Ovary (tissue), 9 donors: ENCODE measurements around the gene PDXK. TPM values are rescaled to one million over a fixed set of nuclear protein-coding genes. Genes with fewer than 3 reads are reported as not detected.
A peak's percentile ranks its signal among the peaks of the same experiment; 100 is the strongest.

ENCODE experiments used
- DNase-seq, 5 donors: peaks; one replicate each; pipeline ENCODE4 v3.0.0-alpha.2; 2019 to 2020
- H3K27ac ChIP-seq, 2 donors: fragments of 200-600 bp; one replicate each; pipeline versions ENCODE4 v1.5.1 to v1.8.0; 2019 to 2022
- H3K27me3 ChIP-seq: fragments of 200-600 bp; one replicate; pipeline ENCODE4 v1.8.0; 2022
- H3K36me3 ChIP-seq: fragments of 200-600 bp; sonication (generic); one replicate; pipeline ENCODE4 v1.5.1; 2019
- H3K4me1 ChIP-seq: one replicate; pipeline ENCODE4 v1.8.1; 2013; ENCODE audit warnings: mild to moderate bottlenecking, moderate library complexity; ENCODE audit not compliant: insufficient read depth
- H3K4me3 ChIP-seq: fragments of 200-600 bp; sonication (generic); one replicate; pipeline ENCODE4 v1.5.1; 2017
- H3K9me3 ChIP-seq, 2 donors: fragments of 200-600 bp in 1 of 2; sonication (generic) in 1 of 2; one replicate each; pipeline versions ENCODE4 v1.5.1 to v1.8.1; 2013 to 2019; ENCODE audit warnings: mild to moderate bottlenecking in 1 of 2, moderate library complexity in 1 of 2
- CTCF ChIP-seq, 3 donors: fragments of 450-650 bp in 2 of 3; fragments of 200-600 bp in 1 of 3; IDR thresholded peaks; one replicate each; pipeline versions ENCODE4 v1.5.1 to v1.8.0; 2016 to 2022; ENCODE audit warnings: antibody characterized with exemption in 3 of 3, mild to moderate bottlenecking in 1 of 3
- EP300 ChIP-seq: sonication (generic); formaldehyde crosslinking; IDR thresholded peaks from one replicate; pipeline ENCODE4 v1.6.1; 2017; ENCODE audit warnings: antibody characterized with exemption
- POLR2A ChIP-seq: fragments of 450-650 bp; IDR thresholded peaks from one replicate; pipeline ENCODE4 v1.6.1; 2017; ENCODE audit warnings: antibody characterized with exemption, mild to moderate bottlenecking, moderate library complexity
- WGBS, 3 donors: extraction: QIAGEN DNeasy Blood & Tissue Kit in 1 of 3; methylation state at CpG; one replicate each; pipeline versions ENCODE4 v1.1.5 to v1.1.7; 2013 to 2017; 5-methylcytosine and 5-hydroxymethylcytosine counted together
- intact Hi-C, 4 donors: fragments of 100-400 bp; cut with DNase I; formaldehyde crosslinking; loops; one replicate each; pipeline versions ENCODE4 v1.11.0 to v1.15.1; 2022 to 2023
- polyA plus RNA-seq, 2 donors: library from polyadenylated mRNA; stranded (reverse); fragments of 200-250 nt in 1 of 2; fragments of 350-450 nt in 1 of 2; fragmentation: Illumina TruSeq in 1 of 2; extraction: RNeasy Lipid Tissue Mini Kit (QIAGEN cat#74804) in 1 of 2; gene quantifications; one replicate each; pipeline ENCODE4 v1.2.3, GENCODE V29; 2013 to 2014
- total RNA-seq, 7 donors: library from RNA; depleted of rRNA in 2 of 7; stranded (reverse); fragments of >200 nt in 2 of 7; fragmentation: NEBNext Ultra II Directional in 3 of 7; extraction: Animal tissue kit (Norgen Biotek cat#: 25700) in 3 of 7; gene quantifications; one replicate each; pipeline versions ENCODE4 v1.1.0 to v1.2.4, GENCODE V29; 2016 to 2023
- donor health status: DM: no; HTN: no; CAD: no; lungs with moderate emphysema.
- donor health status: DM: no; HTN: no; CAD: no.
- donor health status: Bipolar disorder and iron deficiency.
- donor health status: DM: yes; HTN: yes; CAD: no.
- donor health status: DM: no; HTN: no; CAD: no.
- donor health status: DM: yes; HTN: yes; CAD: no.

The PDXK gene
- total and polyA plus RNA-seq, 9 donors: 19.9 to 125 (median 88.6) TPM

- TF ChIP-seq EP300 (no peak), POLR2A (no peak), CTCF (IDR thresholded peaks at IDR 0.05) (no peak)
- no peaks in the 10 kb centered on the region for H3K36me3 ChIP-seq
- intact Hi-C loops: loop anchor here in 1 of 4 donors (10.0 kb wide), 1 partner anchor 67 kb away; the partner anchor contains the start of gene AGPAT3
- no peak for DNase-seq
- no peaks in the 10 kb centered on the region for H3K9me3 ChIP-seq
- 79 to 87% (median 84%) methylated on average over 19 of the region's 19 CpGs for WGBS, 3 donors
- no peak overlapping the region for H3K4me3 ChIP-seq
- no peaks in the 10 kb centered on the region for H3K27me3 ChIP-seq
- H3K27ac ChIP-seq: no peak overlapping the region
- no peaks in the 10 kb centered on the region for H3K4me1 ChIP-seq
These were observed 78.5 kb downstream of the PDXK start for GRCh38 chr21:43797415-43797814.

GRCh38 chr21:43797925-43798715 is 79.2 kb downstream of the PDXK start:
- no peak overlapping the region for H3K4me3 ChIP-seq
- TF ChIP-seq EP300 (no peak), POLR2A (no peak), CTCF (IDR thresholded peaks at IDR 0.05) (no peak)
- H3K36me3 ChIP-seq: no peaks in the 10 kb centered on the region
- intact Hi-C loops: loop anchor here in 1 of 4 donors (10.0 kb wide), 1 partner anchor 67 kb away; the partner anchor contains the start of gene AGPAT3
- DNase-seq: no peak
- H3K27ac ChIP-seq: no peak overlapping the region
- H3K4me1 ChIP-seq: no peaks in the 10 kb centered on the region
- 87 to 89% (median 88%) methylated on average over 30 of the region's 30 CpGs for WGBS, 3 donors
- no peaks in the 10 kb centered on the region for H3K9me3 ChIP-seq
- H3K27me3 ChIP-seq: no peaks in the 10 kb centered on the region

- intact Hi-C loops: loop anchor here in 1 of 4 donors (10.0 kb wide), 1 partner anchor 65 kb away; the partner anchor contains the start of gene AGPAT3
- Histone ChIP-seq H3K27ac (no peak overlapping the region), H3K9me3 (no peaks in the 10 kb centered on the region), H3K4me1 (no peaks in the 10 kb centered on the region), H3K27me3 (no peaks in the 10 kb centered on the region), H3K4me3 (no peak overlapping the region), H3K36me3 (no peaks in the 10 kb centered on the region)
- peak in 1 of 5 donors; percentile 18 for DNase-seq
- TF ChIP-seq EP300 (no peak), POLR2A (no peak), CTCF (IDR thresholded peaks at IDR 0.05) (no peak)
- WGBS, 3 donors: 90 to 94% (median 92%) methylated on average over 19 of the region's 19 CpGs
These were observed 80.4 kb downstream of the PDXK start for GRCh38 chr21:43799301-43799840.

GRCh38 chr21:43800124-43800523 is 81.2 kb downstream of the PDXK start:
- Histone ChIP-seq H3K27ac (no peak overlapping the region), H3K4me3 (no peak overlapping the region), H3K36me3 (no peaks in the 10 kb centered on the region), H3K4me1 (no peaks in the 10 kb centered on the region), H3K27me3 (no peaks in the 10 kb centered on the region), H3K9me3 (no peaks in the 10 kb centered on the region)
- 88 to 93% (median 90%) methylated on average over 16 to 17 of the region's 17 CpGs for WGBS, 3 donors
- intact Hi-C loops: loop anchor here in 1 of 4 donors (5.0 kb wide), 1 partner anchor 167 kb away; no protein-coding TSS in a partner anchor
- DNase-seq: no peak
- no peak for TF ChIP-seq POLR2A

GRCh38 chr21:43800566-43800965 is 81.6 kb downstream of the PDXK start:
- Histone ChIP-seq H3K9me3 (no peaks in the 10 kb centered on the region), H3K4me1 (no peaks in the 10 kb centered on the region), H3K36me3 (no peaks in the 10 kb centered on the region), H3K27ac (no peak overlapping the region), H3K4me3 (no peak overlapping the region), H3K27me3 (no peaks in the 10 kb centered on the region)
- intact Hi-C loops: loop anchor here in 1 of 4 donors (5.0 kb wide), 1 partner anchor 167 kb away; no protein-coding TSS in a partner anchor
- no peak for TF ChIP-seq CTCF (IDR thresholded peaks at IDR 0.05)
- TF ChIP-seq POLR2A: no peak
- TF ChIP-seq EP300: no peak
- WGBS, 3 donors: 88 to 93% (median 90%) methylated on average over 13 to 14 of the region's 14 CpGs
- DNase-seq: no peak
